HG03469 (cell line): ENCODE data around the gene BTN2A1.
"Not testable (repeated sequence)": the region's sequence is repeated elsewhere in the genome, so short reads cannot be mapped to it uniquely, and the experiment has no call there.

Experiments used
- ATAC-seq: cut with Tn5 transposase; IDR thresholded peaks from one replicate; pipeline ENCODE4 v1.9.1; 2021; ENCODE audit warnings: mild to moderate bottlenecking, moderate library complexity, moderate number of reproducible peaks; ENCODE audit not compliant: unreplicated experiment

The BTN2A1 gene

GRCh38 chr6:26431258-26432172 lies 26.2 kb upstream of the BTN2A1 start:
- ATAC-seq: no peak

GRCh38 chr6:26432627-26433201 lies 25.0 kb upstream of the BTN2A1 start:
- ATAC-seq: no peak

GRCh38 chr6:26433680-26434079 lies 24.1 kb upstream of the BTN2A1 start:
- not testable (repeated sequence) for ATAC-seq

GRCh38 chr6:26436018-26436417 lies 21.7 kb upstream of the BTN2A1 start:
- no peak for ATAC-seq

- ATAC-seq: no peak
Measured at GRCh38 chr6:26437550-26437949, 20.2 kb upstream of the BTN2A1 start.

GRCh38 chr6:26438000-26438399 lies 19.8 kb upstream of the BTN2A1 start:
- ATAC-seq: no peak

GRCh38 chr6:26439151-26440125 lies 18.3 kb upstream of the BTN2A1 start:
- ATAC-seq: no peak

- no peak for ATAC-seq
Measured at GRCh38 chr6:26440977-26441358, 16.8 kb upstream of the BTN2A1 start.

GRCh38 chr6:26441977-26442376 lies 15.8 kb upstream of the BTN2A1 start:
- ATAC-seq: no peak

GRCh38 chr6:26445934-26446667 lies 11.7 kb upstream of the BTN2A1 start:
- ATAC-seq: peak; percentile 38

- no peak for ATAC-seq
Measured at GRCh38 chr6:26447257-26447656, 10.5 kb upstream of the BTN2A1 start.

- no peak for ATAC-seq
Measured at GRCh38 chr6:26450240-26450639, 7.5 kb upstream of the BTN2A1 start.

GRCh38 chr6:26452631-26453235 lies 5.0 kb upstream of the BTN2A1 start:
- ATAC-seq: no peak

- no peak for ATAC-seq
Measured at GRCh38 chr6:26454631-26455030, 3.1 kb upstream of the BTN2A1 start.

GRCh38 chr6:26455357-26455970 lies 2.3 kb upstream of the BTN2A1 start:
- ATAC-seq: no peak

GRCh38 chr6:26457264-26457805 lies 420 bp upstream of the BTN2A1 start:
- ATAC-seq: peak; percentile 9

- ATAC-seq: no peak
Measured at GRCh38 chr6:26459023-26459810, 1.5 kb downstream of the BTN2A1 start.

GRCh38 chr6:26461353-26461752 lies 3.6 kb downstream of the BTN2A1 start:
- not testable (repeated sequence) for ATAC-seq

GRCh38 chr6:26464014-26464413 lies 6.3 kb downstream of the BTN2A1 start:
- no peak for ATAC-seq
